Endometrium (tissue), 2 donors: Measurements from ENCODE around the gene ZNF19.

Source experiments
- FAIRE-seq: peaks from 2 replicates; lab custom pipeline; 2012; peaks lifted over from hg19 to GRCh38; lab: Jason Lieb, UNC
- donor health status: control.
- donor health status: control.

ZNF19 gene

DNA sequence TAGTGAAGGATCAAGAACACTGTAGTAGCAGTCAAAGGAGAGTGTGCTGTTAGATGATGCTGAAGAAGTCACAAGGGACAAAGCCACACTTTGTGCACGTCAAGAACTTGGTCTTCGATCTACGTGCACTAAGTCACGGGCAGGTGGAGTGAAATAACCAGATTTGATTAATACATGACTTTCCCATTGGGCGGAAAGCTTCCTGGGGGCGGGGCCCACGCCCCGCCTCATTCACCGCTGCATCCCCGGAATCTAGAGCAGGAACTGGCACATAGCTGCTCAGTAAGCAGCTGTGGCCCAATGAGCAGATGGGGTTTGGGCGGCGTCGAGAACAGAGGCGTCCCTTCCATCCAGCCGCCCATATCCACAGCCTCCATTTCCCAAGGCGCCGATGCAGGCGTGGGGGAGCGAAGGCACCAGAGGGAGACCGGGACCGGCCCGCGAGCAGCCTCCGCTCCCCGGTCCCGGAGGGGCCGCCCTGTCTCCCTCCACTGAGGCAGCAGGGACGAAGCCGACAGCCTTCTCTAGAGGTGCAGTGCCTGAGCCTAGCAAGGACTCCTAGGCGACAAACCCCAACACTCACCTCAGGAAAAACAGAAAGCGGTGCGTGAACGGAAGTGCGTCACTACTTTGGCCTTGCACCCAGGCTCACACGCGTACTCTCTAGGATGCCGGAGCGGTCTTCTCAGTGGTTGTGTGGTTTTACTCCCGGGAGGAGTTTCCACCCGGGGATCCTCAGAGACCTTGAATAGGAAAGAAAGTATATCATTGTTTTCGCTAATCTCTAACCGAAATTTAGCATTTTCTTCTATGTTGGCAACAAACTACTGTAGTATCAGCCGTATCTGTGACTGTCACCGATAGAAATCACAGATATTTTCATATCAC lies 4.9 kb downstream of the ZNF19 start:
- peak; percentile 70 for FAIRE-seq

DNA sequence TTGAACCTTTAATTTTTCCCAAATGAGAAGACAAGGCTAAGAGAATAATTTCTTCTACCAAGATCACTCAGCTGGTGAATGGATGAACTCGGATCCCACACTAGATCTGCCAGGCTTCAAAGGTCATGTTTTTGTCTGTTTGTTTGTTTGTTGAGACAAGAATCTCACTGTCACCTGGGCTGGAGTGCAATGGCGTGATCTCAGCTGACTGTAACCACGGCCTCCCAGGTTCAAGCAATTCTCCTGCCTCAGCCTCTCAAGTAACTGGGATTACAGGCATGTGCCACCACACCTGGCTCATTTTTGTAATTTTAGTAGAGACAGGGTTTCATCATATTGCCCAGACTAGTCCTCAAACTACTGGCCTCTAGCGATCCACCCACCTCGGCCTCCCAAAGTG lies 6.6 kb downstream of the ZNF19 start:
- no peak for FAIRE-seq

GRCh38 chr16:71480956-71481355 lies 8.2 kb downstream of the ZNF19 start:
- FAIRE-seq = no peak

GRCh38 chr16:71479420-71479819 lies 9.7 kb downstream of the ZNF19 start:
- no peak for FAIRE-seq

- no peak for FAIRE-seq
Measured at GRCh38 chr16:71476457-71477124, 12.5 kb downstream of the ZNF19 start.

DNA sequence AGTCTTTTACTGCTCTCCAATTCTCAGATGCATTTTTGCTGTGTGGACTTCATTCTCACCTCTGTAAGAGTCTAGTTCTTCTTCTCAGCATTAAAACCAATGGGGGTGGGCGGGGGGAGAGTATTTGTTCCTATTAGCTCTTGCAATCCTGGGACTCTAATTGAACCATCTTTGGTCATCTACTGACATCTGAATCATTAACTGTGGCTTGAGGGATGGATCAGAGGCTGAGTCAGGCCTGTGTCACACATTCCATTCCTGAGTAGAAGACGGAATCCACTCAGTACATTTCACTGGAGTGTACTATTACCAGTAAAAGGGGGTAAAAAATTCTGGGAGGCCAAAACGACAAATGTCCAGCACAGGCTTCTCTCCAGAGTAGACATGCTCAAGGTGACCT lies 14.3 kb downstream of the ZNF19 start:
- no peak for FAIRE-seq

- FAIRE-seq = no peak
Measured at GRCh38 chr16:71473891-71474290, 15.2 kb downstream of the ZNF19 start.

GRCh38 chr16:71472931-71473330 lies 16.2 kb downstream of the ZNF19 start:
- no peak for FAIRE-seq

- FAIRE-seq = no peak
Measured at GRCh38 chr16:71472051-71472450, 17.1 kb downstream of the ZNF19 start.

GRCh38 chr16:71467810-71468209 lies 21.3 kb downstream of the ZNF19 start:
- no peak for FAIRE-seq

DNA sequence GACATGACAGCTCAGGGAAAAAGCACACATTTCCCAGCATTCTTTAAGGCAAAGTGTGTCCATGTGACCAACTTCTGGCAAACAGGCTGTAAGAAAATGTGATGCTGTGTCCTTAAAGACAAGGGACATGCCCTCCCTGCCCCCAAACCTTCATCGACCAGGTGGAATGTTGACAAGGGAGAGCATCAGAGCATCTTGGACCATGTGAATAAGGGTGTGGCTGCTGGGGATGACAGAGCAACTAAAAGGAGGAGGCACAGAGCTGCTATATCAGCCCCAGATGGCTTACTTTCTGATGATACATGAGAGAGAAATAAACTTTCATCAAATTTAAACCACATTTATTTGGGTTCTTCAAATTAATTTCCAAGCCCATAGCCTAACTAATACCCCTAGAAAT lies 24.9 kb downstream of the ZNF19 start:
- no peak for FAIRE-seq

DNA sequence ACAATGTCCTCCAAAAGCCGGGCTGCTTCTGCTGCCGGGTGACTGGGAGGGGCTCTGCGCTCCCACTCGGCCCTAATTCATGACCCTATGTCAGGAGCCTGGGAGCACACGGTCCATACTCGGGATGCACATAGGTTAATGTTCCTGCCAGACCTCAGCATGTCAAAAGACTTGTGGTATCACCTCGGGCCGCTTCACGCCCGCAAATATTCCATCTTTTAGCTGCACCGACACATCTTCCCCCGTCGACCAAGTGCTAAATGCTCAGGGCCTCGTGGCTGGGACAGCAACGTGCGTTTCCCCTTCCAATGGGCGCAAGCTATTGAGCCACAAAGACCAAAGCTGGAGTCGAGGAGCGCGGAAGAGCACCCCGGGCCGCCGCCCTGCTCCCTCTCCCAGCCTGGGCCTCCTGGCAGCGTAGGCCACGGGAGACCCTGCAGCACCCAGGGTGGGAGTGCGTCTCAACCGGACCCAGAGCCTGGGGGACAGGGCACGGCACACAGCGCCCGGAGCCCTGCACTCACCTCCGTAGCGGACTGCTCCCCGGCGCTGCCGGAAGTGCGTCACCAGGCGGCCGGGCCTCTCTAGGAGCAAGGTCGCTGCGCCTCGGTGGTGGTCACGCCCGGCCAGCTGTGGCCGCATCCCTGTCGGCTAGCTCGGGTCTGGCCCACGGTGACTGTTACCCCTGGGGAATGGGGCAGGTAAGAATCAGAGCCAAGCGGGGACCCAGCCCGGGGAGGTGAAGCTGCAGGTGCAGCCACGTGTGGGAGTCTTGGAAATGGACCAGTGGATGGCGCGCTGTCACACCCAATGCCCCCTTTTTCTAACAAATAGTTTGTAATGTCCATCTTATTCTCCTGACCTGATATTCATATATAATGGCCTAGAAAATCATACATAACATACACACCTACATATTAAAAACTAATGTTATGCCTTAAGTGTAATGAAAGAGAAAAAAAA lies 27.2 kb downstream of the ZNF19 start, which contains the start of gene ZNF23:
TSS of gene ZNF23 (minus strand) at position 562 of the 963 bp plus-strand sequence. CDS start 5,451 bp downstream, outside the sequence.
- FAIRE-seq = no peak

DNA sequence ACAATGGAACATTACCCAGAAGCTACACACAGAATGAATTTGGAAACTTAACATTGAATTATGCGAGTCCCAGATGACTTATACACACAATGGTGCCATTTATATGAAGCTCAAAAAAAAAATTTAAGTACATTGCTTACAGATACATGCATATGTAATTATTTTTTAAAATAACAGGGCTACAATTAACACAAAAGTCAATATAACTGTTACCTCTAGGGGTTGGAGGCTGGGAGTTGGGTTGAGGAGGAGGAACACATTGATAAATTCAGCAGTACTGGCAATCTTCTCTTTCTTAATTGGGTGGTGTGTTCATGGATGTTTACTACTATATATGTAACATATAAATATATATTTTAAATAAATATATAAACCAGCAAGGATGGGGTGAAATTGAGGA lies 28.2 kb downstream of the ZNF19 start:
- FAIRE-seq = no peak

GRCh38 chr16:71460236-71460635 lies 28.9 kb downstream of the ZNF19 start:
- FAIRE-seq = no peak

DNA sequence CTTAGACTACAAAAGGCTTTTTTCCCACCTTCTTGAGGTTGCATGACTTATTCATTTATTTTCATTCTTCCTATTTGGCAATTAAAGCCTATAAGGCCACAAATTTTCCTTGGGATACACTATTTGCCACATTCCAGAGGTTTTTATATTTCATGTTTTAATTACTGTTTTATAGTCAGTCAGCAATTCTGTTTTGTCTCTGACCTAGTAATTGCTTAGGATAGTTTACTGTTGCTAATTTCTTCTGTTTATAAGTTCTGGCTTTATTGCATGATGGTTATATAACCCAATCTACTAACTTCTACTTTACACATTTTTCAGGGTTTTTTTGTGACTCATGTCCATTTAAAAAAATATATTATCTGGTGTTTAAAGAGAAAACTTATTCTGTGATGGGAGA lies 29.6 kb downstream of the ZNF19 start:
- no peak for FAIRE-seq

- no peak for FAIRE-seq
Measured at GRCh38 chr16:71456801-71457200, 32.3 kb downstream of the ZNF19 start.

DNA sequence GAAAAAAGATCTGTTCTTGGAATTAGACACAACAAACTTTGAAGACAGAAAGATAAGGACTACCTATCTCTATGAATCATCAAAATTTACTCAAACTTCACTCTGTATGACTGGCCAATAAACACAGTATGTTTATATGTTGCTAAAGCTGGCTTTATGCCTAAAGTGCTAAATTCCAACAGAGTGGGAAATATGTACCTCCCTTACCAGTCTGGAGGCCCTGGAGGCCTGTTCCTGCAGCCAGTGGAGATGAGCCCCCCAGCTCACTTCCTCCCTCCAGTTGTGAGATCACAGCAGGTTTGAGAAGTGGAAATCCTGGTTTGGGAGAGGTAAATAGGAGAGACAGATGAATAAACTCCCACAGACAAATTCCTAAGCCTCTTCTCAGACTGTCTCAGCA lies 36.1 kb downstream of the ZNF19 start:
- no peak for FAIRE-seq

DNA sequence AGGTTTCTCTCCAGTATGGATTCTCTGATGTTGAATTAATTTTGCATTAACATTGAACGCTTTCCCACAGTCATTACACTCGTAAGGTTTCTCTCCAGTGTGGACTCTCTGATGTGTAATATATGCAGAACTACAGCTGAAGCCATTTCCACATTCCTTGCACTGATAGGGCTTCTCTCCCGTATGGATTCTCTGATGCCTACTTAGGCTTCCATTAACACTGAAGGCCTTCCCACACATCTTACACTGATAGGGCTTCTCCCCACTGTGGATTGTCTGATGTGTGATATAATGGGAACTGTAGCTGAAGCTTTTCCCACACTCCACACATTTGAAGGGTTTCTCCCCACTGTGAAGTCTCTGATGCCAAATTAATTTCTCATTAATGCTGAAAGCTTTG lies 40.1 kb downstream of the ZNF19 start:
- FAIRE-seq = no peak

- no peak for FAIRE-seq
Measured at GRCh38 chr16:71448274-71448866, 40.8 kb downstream of the ZNF19 start.

GRCh38 chr16:71443714-71444113 lies 45.4 kb downstream of the ZNF19 start:
- FAIRE-seq = no peak

DNA sequence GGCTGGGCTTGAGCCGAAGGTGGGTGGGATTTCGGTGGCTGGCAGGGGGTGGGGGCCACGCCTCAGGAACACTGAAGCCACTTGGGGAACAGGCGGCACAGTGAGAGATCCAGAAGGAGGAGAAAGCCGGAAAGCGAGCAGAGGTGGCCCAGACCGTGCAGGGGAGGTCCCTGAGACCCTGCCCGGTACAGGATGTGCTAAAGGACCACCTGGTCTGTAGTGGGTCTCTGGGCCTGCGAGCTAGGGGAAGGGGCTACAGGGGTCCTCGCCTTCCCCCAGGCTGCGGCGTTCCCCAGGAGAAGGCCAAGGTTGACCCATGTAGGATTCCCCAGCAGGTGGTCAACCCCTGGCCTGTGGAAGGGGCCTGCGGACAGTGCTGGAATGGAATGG lies 47.1 kb downstream of the ZNF19 start, which contains the start of gene TLE7:
TSS of gene TLE7 (minus strand) at position 4 of the 390 bp plus-strand sequence. CDS start 8,730 bp downstream, outside the sequence.
- no peak for FAIRE-seq
